ENCODE results near the gene TBL1Y. TPM values are rescaled to one million over a fixed set of nuclear protein-coding genes. Genes with fewer than 3 reads are reported as not detected.
A peak's percentile ranks its signal among the peaks of the same experiment; 100 is the strongest.

Gene TBL1Y
- total and polyA plus RNA-seq, 3 experiments from 2014 or later = not detected

DNA sequence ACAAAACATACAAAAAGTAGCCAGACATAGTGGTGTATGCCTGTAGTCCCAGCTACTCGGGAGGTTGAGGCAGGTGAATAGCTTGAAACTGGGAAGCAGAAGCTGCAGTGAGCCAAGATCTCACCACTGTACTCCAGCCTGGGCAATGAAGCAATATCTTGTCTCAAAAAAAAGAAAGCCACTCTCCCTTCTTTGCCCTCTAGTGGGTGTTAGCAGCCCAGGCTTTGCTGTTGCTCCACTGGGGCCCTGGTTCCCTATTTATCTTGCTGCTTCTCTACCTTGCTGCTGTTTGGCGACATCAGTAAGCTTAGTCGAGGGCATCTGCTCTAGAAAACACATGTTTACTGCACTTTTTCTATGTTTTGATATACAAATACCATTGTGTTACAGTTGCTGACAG is 189.2 kb downstream of the TBL1Y start:
- Mint-ChIP-seq H3K4me3 (no peak overlapping the region), H3K9me3 (no peaks in the 10 kb centered on the region), H3K27ac (no peak overlapping the region), H3K4me1 (peaks cover 0 to 49% (median 0%) of the 10 kb centered on the region in 3 donors), H3K36me3 (no peaks in the 10 kb centered on the region), H3K27me3 (no peaks in the 10 kb centered on the region)
- no peak overlapping the region for H3K4me3 ChIP-seq (ENCODE audit: low read length)
- H3K4me1 ChIP-seq (ENCODE audit: insufficient read depth, low read length) = peaks cover 14% of the 10 kb centered on the region
- DNase-seq = no peak
- no peaks in the 10 kb centered on the region for H3K9me3 ChIP-seq (ENCODE audit: low read length)
- no peaks in the 10 kb centered on the region for H3K27me3 ChIP-seq (ENCODE audit: insufficient read depth, low read length, poor library complexity, severe bottlenecking)
- no peak overlapping the region for H3K27ac ChIP-seq (ENCODE audit: low read depth, low read length)
- no peaks in the 10 kb centered on the region for H3K36me3 ChIP-seq (ENCODE audit: insufficient read depth, low read length)
- ChIA-PET CTCF (interaction anchor here (0.7 to 2.0 kb wide), 7 partner anchors 131 to 246 kb away, joined by 3 to 12 read pairs (median 3); no protein-coding TSS in a partner anchor), POLR2A (interaction anchor here (0.7 kb wide), 1 partner anchor 173 kb away, joined by 3 read pairs; no protein-coding TSS in a partner anchor)

DNA sequence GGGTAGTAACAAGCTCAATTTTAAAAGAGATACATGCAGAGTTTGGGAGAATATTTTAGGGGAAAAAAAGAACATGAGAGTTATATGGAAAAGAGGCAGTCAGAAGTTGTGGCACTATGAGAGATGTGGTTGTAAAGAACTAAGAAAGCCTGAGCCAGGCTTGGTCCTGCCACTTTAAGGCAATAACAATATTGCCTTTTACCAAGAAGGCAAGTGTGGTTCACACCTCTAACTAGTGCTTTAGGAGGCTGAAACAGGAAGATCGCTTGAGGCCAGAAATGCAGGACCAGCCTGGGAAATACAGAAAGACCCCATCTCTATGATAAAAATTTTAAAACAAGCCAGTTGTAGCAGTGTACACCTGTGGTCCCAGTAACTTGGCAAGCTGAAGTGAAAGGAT is 192.2 kb downstream of the TBL1Y start:
- Histone ChIP-seq H3K9me3 (ENCODE audit: low read length) (no peaks in the 10 kb centered on the region), H3K27me3 (ENCODE audit: insufficient read depth, low read length, poor library complexity, severe bottlenecking) (no peaks in the 10 kb centered on the region), H3K4me3 (ENCODE audit: low read length) (no peak overlapping the region), H3K36me3 (ENCODE audit: insufficient read depth, low read length) (no peaks in the 10 kb centered on the region), H3K4me1 (ENCODE audit: insufficient read depth, low read length) (peaks cover 14% of the 10 kb centered on the region), H3K27ac (ENCODE audit: low read depth, low read length) (no peak overlapping the region)
- Mint-ChIP-seq H3K9me3 (no peaks in the 10 kb centered on the region), H3K27me3 (no peaks in the 10 kb centered on the region), H3K27ac (peak overlapping the region in 1 of 8 donors; percentile 43), H3K4me1 (peaks cover 0 to 62% (median 0%) of the 10 kb centered on the region in 3 donors), H3K36me3 (no peaks in the 10 kb centered on the region), H3K4me3 (peak overlapping the region in 1 of 7 donors; percentile 21)
- ChIA-PET CTCF (no interaction called here), POLR2A (no interaction called here)
- no peak for DNase-seq

DNA sequence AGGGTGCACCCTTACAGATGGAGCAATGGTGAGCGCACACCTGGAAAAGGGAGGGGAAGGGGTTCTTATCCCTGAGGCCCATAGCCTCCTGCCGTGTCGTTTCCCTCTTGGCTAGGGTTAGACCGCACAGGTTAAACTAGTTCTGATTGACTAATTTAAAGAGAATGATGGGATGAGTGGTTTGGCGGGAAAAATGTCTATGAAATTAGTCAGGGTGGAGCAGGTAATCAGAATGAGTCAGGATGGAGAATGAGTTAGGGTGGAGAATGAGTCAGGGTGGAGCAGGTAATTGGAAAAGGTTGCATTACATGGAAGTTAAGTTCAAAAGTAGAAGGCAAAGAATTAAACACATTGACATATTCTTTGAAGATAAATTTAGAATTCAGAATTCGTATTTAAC is 196.7 kb downstream of the TBL1Y start:
- H3K4me3 ChIP-seq (ENCODE audit: low read length) = no peak overlapping the region
- no peak overlapping the region for H3K27ac ChIP-seq (ENCODE audit: low read depth, low read length)
- no peaks in the 10 kb centered on the region for H3K36me3 ChIP-seq (ENCODE audit: insufficient read depth, low read length)
- Mint-ChIP-seq H3K9me3 (no peaks in the 10 kb centered on the region), H3K27me3 (no peaks in the 10 kb centered on the region), H3K4me1 (peaks cover 0 to 41% (median 0%) of the 10 kb centered on the region in 3 donors), H3K4me3 (no peak overlapping the region), H3K27ac (no peak overlapping the region), H3K36me3 (no peaks in the 10 kb centered on the region)
- no peak for DNase-seq
- ChIA-PET CTCF (no interaction called here), POLR2A (no interaction called here)
- no peaks in the 10 kb centered on the region for H3K27me3 ChIP-seq (ENCODE audit: insufficient read depth, low read length, poor library complexity, severe bottlenecking)
- H3K4me1 ChIP-seq (ENCODE audit: insufficient read depth, low read length) = peaks cover 9% of the 10 kb centered on the region
- no peaks in the 10 kb centered on the region for H3K9me3 ChIP-seq (ENCODE audit: low read length)

GRCh38 chrY:7110086-7110485 is 199.6 kb downstream of the TBL1Y start:
- Histone ChIP-seq H3K27ac (ENCODE audit: low read depth, low read length) (no peak overlapping the region), H3K9me3 (ENCODE audit: low read length) (no peaks in the 10 kb centered on the region), H3K4me3 (ENCODE audit: low read length) (no peak overlapping the region), H3K36me3 (ENCODE audit: insufficient read depth, low read length) (no peaks in the 10 kb centered on the region), H3K27me3 (ENCODE audit: insufficient read depth, low read length, poor library complexity, severe bottlenecking) (no peaks in the 10 kb centered on the region), H3K4me1 (ENCODE audit: insufficient read depth, low read length) (no peaks in the 10 kb centered on the region)
- CTCF ChIA-PET = no interaction called here
- no peak for DNase-seq
- Mint-ChIP-seq H3K27ac (no peak overlapping the region), H3K36me3 (no peaks in the 10 kb centered on the region), H3K4me1 (peaks cover 0 to 25% (median 0%) of the 10 kb centered on the region in 3 donors), H3K4me3 (no peak overlapping the region), H3K9me3 (no peaks in the 10 kb centered on the region), H3K27me3 (no peaks in the 10 kb centered on the region)
- POLR2A ChIA-PET = no interaction called here

DNA sequence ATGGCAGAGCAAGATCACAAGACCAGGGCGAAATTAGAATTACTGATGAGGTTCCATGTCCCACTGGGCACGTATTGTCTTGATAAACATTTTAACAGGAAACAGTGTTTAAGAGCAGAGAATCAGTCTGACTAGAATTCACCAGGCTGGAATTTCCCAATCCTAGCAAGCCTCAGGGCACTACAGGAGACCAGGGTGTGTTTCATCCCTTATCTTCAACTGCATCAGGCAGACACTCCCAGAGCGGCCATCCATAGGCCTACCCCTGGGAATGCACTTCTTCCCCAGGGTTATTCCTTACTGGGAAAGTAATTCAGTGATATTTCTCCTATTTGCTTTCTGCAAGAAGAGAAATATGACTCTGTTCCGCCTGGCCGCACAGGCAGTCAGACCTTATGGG is 205.4 kb downstream of the TBL1Y start:
- Mint-ChIP-seq H3K4me1 (peaks cover 0 to 10% (median 0%) of the 10 kb centered on the region in 3 donors), H3K27me3 (no peaks in the 10 kb centered on the region), H3K4me3 (no peak overlapping the region), H3K9me3 (no peaks in the 10 kb centered on the region), H3K27ac (no peak overlapping the region), H3K36me3 (no peaks in the 10 kb centered on the region)
- Histone ChIP-seq H3K27ac (ENCODE audit: low read depth, low read length) (no peak overlapping the region), H3K9me3 (ENCODE audit: low read length) (no peaks in the 10 kb centered on the region), H3K4me3 (ENCODE audit: low read length) (no peak overlapping the region), H3K36me3 (ENCODE audit: insufficient read depth, low read length) (no peaks in the 10 kb centered on the region), H3K27me3 (ENCODE audit: insufficient read depth, low read length, poor library complexity, severe bottlenecking) (no peaks in the 10 kb centered on the region), H3K4me1 (ENCODE audit: insufficient read depth, low read length) (no peaks in the 10 kb centered on the region)
- CTCF ChIA-PET = no interaction called here
- no peak for DNase-seq
- POLR2A ChIA-PET = no interaction called here

DNA sequence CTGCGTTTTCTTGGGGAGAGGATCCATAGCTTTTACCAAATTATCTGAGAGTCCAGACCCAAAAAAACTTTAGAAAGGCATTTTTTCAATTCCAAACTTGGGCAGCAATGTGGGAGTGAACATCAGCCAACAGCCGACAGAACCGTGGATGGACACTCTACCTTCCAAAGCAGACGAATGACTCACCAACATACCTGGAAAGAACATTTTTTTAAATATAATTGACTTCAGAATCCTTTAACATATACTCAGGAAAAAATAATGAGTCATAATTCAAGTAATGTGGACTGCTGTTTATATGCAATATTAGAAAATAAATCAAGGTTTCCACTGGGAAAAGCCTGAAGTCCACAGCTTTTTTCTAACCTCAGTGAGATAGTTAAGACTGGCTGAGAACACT is 211.7 kb downstream of the TBL1Y start:
- Mint-ChIP-seq H3K4me1 (peaks cover 0 to 22% (median 0%) of the 10 kb centered on the region in 3 donors), H3K27ac (no peak overlapping the region), H3K27me3 (no peaks in the 10 kb centered on the region), H3K4me3 (no peak overlapping the region), H3K36me3 (no peaks in the 10 kb centered on the region), H3K9me3 (no peaks in the 10 kb centered on the region)
- H3K27me3 ChIP-seq (ENCODE audit: insufficient read depth, low read length, poor library complexity, severe bottlenecking) = no peaks in the 10 kb centered on the region
- no peak for DNase-seq
- H3K4me3 ChIP-seq (ENCODE audit: low read length) = no peak overlapping the region
- no peak overlapping the region for H3K27ac ChIP-seq (ENCODE audit: low read depth, low read length)
- ChIA-PET CTCF (no interaction called here), POLR2A (no interaction called here)
- no peaks in the 10 kb centered on the region for H3K9me3 ChIP-seq (ENCODE audit: low read length)
- H3K4me1 ChIP-seq (ENCODE audit: insufficient read depth, low read length) = no peaks in the 10 kb centered on the region
- H3K36me3 ChIP-seq (ENCODE audit: insufficient read depth, low read length) = no peaks in the 10 kb centered on the region

GRCh38 chrY:7125136-7126056 is 214.9 kb downstream of the TBL1Y start:
- Mint-ChIP-seq H3K27me3 (no peaks in the 10 kb centered on the region), H3K9me3 (no peaks in the 10 kb centered on the region), H3K4me3 (no peak overlapping the region), H3K36me3 (no peaks in the 10 kb centered on the region), H3K27ac (no peak overlapping the region), H3K4me1 (peaks cover 0 to 18% (median 0%) of the 10 kb centered on the region in 3 donors)
- no peaks in the 10 kb centered on the region for H3K9me3 ChIP-seq (ENCODE audit: low read length)
- no peaks in the 10 kb centered on the region for H3K36me3 ChIP-seq (ENCODE audit: insufficient read depth, low read length)
- no peak for DNase-seq
- no peak overlapping the region for H3K27ac ChIP-seq (ENCODE audit: low read depth, low read length)
- no peaks in the 10 kb centered on the region for H3K4me1 ChIP-seq (ENCODE audit: insufficient read depth, low read length)
- no peak overlapping the region for H3K4me3 ChIP-seq (ENCODE audit: low read length)
- H3K27me3 ChIP-seq (ENCODE audit: insufficient read depth, low read length, poor library complexity, severe bottlenecking) = no peaks in the 10 kb centered on the region
- CTCF ChIA-PET = interaction anchor here (1.4 kb wide), 1 partner anchor 20 kb away, joined by 3 read pairs; no protein-coding TSS in a partner anchor
- POLR2A ChIA-PET = no interaction called here

- H3K4me3 ChIP-seq (ENCODE audit: low read length) = no peak overlapping the region
- ChIA-PET POLR2A (no interaction called here), CTCF (no interaction called here)
Observed at GRCh38 chrY:7128211-7128610, 217.7 kb downstream of the TBL1Y start.

More at GRCh38 chrY:7128211-7128610, 217.7 kb downstream of the TBL1Y start:
- H3K4me1 ChIP-seq (ENCODE audit: insufficient read depth, low read length) = no peaks in the 10 kb centered on the region
- peaks cover 0 to 18% (median 0%) of the 10 kb centered on the region in 3 donors for H3K4me1 Mint-ChIP-seq
- no peak overlapping the region for H3K4me3 Mint-ChIP-seq
- H3K36me3 ChIP-seq (ENCODE audit: insufficient read depth, low read length) = no peaks in the 10 kb centered on the region
- no peak overlapping the region for H3K27ac Mint-ChIP-seq
- H3K27me3 ChIP-seq (ENCODE audit: insufficient read depth, low read length, poor library complexity, severe bottlenecking) = no peaks in the 10 kb centered on the region
- H3K27ac ChIP-seq (ENCODE audit: low read depth, low read length) = no peak overlapping the region
- no peaks in the 10 kb centered on the region for H3K9me3 Mint-ChIP-seq
- H3K36me3 Mint-ChIP-seq = no peaks in the 10 kb centered on the region
- H3K9me3 ChIP-seq (ENCODE audit: low read length) = no peaks in the 10 kb centered on the region
- DNase-seq = no peak
- no peaks in the 10 kb centered on the region for H3K27me3 Mint-ChIP-seq
